ENCODE measurements around the gene C16orf96. TPM values are rescaled to one million over a fixed set of nuclear protein-coding genes. Genes with fewer than 3 reads are reported as not detected.

The C16orf96 gene
- total and polyA plus RNA-seq, 2 experiments from 2014 or later = not detected

GRCh38 chr16:4593086-4593485 is 36.9 kb downstream of the C16orf96 start:
- Histone ChIP-seq H3K79me2 (ENCODE audit: insufficient read depth) (no peaks in the 10 kb centered on the region), H4K20me1 (ENCODE audit: insufficient read depth) (no peaks in the 10 kb centered on the region), H3K27me3 (replicated peaks; ENCODE audit: insufficient read depth) (0 out of 2 replicates have a peak, but pooled peaks cover 5% of the 10 kb centered on the region), H3K9me2 (ENCODE audit: insufficient read depth) (no peaks in the 10 kb centered on the region), H3F3A (ENCODE audit: insufficient read depth) (no peaks in the 10 kb centered on the region), H3K9me3 (ENCODE audit: low read depth) (no peaks in the 10 kb centered on the region), H3K4me3 (no peak overlapping the region), H3K4me1 (ENCODE audit: insufficient read depth) (no peaks in the 10 kb centered on the region), H3K36me3 (ENCODE audit: low read depth) (no peaks in the 10 kb centered on the region), H2AFZ (no peak overlapping the region), H3K9ac (no peak overlapping the region), H3K27ac (no peak overlapping the region), H3K4me2 (ENCODE audit: unreplicated experiment) (no peak overlapping the region)
- TF ChIP-seq EZH2 (IDR thresholded peaks at IDR 0.05; ENCODE audit: insufficient read depth, poor library complexity, severe bottlenecking) (no peak), EZH2phosphoT487 (IDR thresholded peaks at IDR 0.05; ENCODE audit: insufficient read depth, low read depth) (no peak)
- DNase-seq = no peak
- in situ Hi-C loops (cut with MboI) = no loop called here
- WGBS, 2 experiments (ENCODE audit: low coverage in 1 of 2, low lambda C conversion rate in 2 of 2, missing lambda C conversion rate in 2 of 2) = 57 to 58% methylated on average over 16 of the region's 16 CpGs

- H3K27me3 ChIP-seq (replicated peaks; ENCODE audit: insufficient read depth) = 0 out of 2 replicates have a peak, but pooled peaks cover 11% of the 10 kb centered on the region
- no peaks in the 10 kb centered on the region for H3F3A ChIP-seq (ENCODE audit: insufficient read depth)
- in situ Hi-C loops (cut with MboI) = no loop called here
- no peaks in the 10 kb centered on the region for H3K9me3 ChIP-seq (ENCODE audit: low read depth)
- 74 to 76% methylated on average over 37 to 38 of the region's 38 CpGs for WGBS, 2 experiments (ENCODE audit: low coverage in 1 of 2, low lambda C conversion rate in 2 of 2, missing lambda C conversion rate in 2 of 2)
- TF ChIP-seq EZH2 (IDR thresholded peaks at IDR 0.05; ENCODE audit: insufficient read depth, poor library complexity, severe bottlenecking) = no peak
- TF ChIP-seq EZH2phosphoT487 (IDR thresholded peaks at IDR 0.05; ENCODE audit: insufficient read depth, low read depth) = no peak
- no peak overlapping the region for H3K9ac ChIP-seq
- H3K36me3 ChIP-seq (ENCODE audit: low read depth) = no peaks in the 10 kb centered on the region
- no peaks in the 10 kb centered on the region for H4K20me1 ChIP-seq (ENCODE audit: insufficient read depth)
- H3K9me2 ChIP-seq (ENCODE audit: insufficient read depth) = no peaks in the 10 kb centered on the region
- no peaks in the 10 kb centered on the region for H3K4me1 ChIP-seq (ENCODE audit: insufficient read depth)
- H3K79me2 ChIP-seq (ENCODE audit: insufficient read depth) = no peaks in the 10 kb centered on the region
- DNase-seq = no peak
- H3K27ac ChIP-seq = no peak overlapping the region
- no peak overlapping the region for H2AFZ ChIP-seq
- H3K4me2 ChIP-seq (ENCODE audit: unreplicated experiment) = no peak overlapping the region
- no peak overlapping the region for H3K4me3 ChIP-seq
These were observed 38.6 kb downstream of the C16orf96 start for GRCh38 chr16:4594433-4595410.

GRCh38 chr16:4597174-4597573 is 41.0 kb downstream of the C16orf96 start:
- no peak overlapping the region for H3K27ac ChIP-seq
- in situ Hi-C loops (cut with MboI) = no loop called here
- H3K79me2 ChIP-seq (ENCODE audit: insufficient read depth) = no peaks in the 10 kb centered on the region
- H3K4me2 ChIP-seq (ENCODE audit: unreplicated experiment) = no peak overlapping the region
- H3K27me3 ChIP-seq (replicated peaks; ENCODE audit: insufficient read depth) = peaks cover 11% of the 10 kb centered on the region; the same call in 1 of the 2 replicates
- H3K9ac ChIP-seq = no peak overlapping the region
- no peaks in the 10 kb centered on the region for H3K9me2 ChIP-seq (ENCODE audit: insufficient read depth)
- 63% methylated on average over 9 of the region's 9 CpGs for WGBS, 2 experiments (ENCODE audit: low coverage in 1 of 2, low lambda C conversion rate in 2 of 2, missing lambda C conversion rate in 2 of 2)
- H3F3A ChIP-seq (ENCODE audit: insufficient read depth) = no peaks in the 10 kb centered on the region
- H3K9me3 ChIP-seq (ENCODE audit: low read depth) = no peaks in the 10 kb centered on the region
- TF ChIP-seq EZH2 (IDR thresholded peaks at IDR 0.05; ENCODE audit: insufficient read depth, poor library complexity, severe bottlenecking) (no peak), EZH2phosphoT487 (IDR thresholded peaks at IDR 0.05; ENCODE audit: insufficient read depth, low read depth) (no peak)
- H3K4me1 ChIP-seq (ENCODE audit: insufficient read depth) = no peaks in the 10 kb centered on the region
- DNase-seq = no peak
- H2AFZ ChIP-seq = no peak overlapping the region
- H3K36me3 ChIP-seq (ENCODE audit: low read depth) = no peaks in the 10 kb centered on the region
- H4K20me1 ChIP-seq (ENCODE audit: insufficient read depth) = no peaks in the 10 kb centered on the region
- no peak overlapping the region for H3K4me3 ChIP-seq

- no peak overlapping the region for H3K4me3 ChIP-seq
- whole genome bisulfite sequencing, 2 experiments (ENCODE audit: low coverage in 1 of 2, low lambda C conversion rate in 2 of 2, missing lambda C conversion rate in 2 of 2) = 91 to 92% methylated on average over 8 to 10 of the region's 10 CpGs
- no peak overlapping the region for H3K27ac ChIP-seq
- no peak overlapping the region for H3K9ac ChIP-seq
- DNase-seq = no peak
- H3K9me2 ChIP-seq (ENCODE audit: insufficient read depth) = no peaks in the 10 kb centered on the region
- no peaks in the 10 kb centered on the region for H3K36me3 ChIP-seq (ENCODE audit: low read depth)
- H4K20me1 ChIP-seq (ENCODE audit: insufficient read depth) = no peaks in the 10 kb centered on the region
- H3K9me3 ChIP-seq (ENCODE audit: low read depth) = no peaks in the 10 kb centered on the region
- no peaks in the 10 kb centered on the region for H3K79me2 ChIP-seq (ENCODE audit: insufficient read depth)
- no peaks in the 10 kb centered on the region for H3F3A ChIP-seq (ENCODE audit: insufficient read depth)
- H3K4me1 ChIP-seq (ENCODE audit: insufficient read depth) = no peaks in the 10 kb centered on the region
- TF ChIP-seq EZH2phosphoT487 (IDR thresholded peaks at IDR 0.05; ENCODE audit: insufficient read depth, low read depth) (no peak), EZH2 (IDR thresholded peaks at IDR 0.05; ENCODE audit: insufficient read depth, poor library complexity, severe bottlenecking) (no peak)
- peaks cover 11% of the 10 kb centered on the region; the same call in 1 of the 2 replicates for H3K27me3 ChIP-seq (replicated peaks; ENCODE audit: insufficient read depth)
- in situ Hi-C loops (cut with MboI) = no loop called here
- H2AFZ ChIP-seq = no peak overlapping the region
- H3K4me2 ChIP-seq (ENCODE audit: unreplicated experiment) = no peak overlapping the region
These were observed 42.9 kb downstream of the C16orf96 start for GRCh38 chr16:4599037-4599436.

All from GM23248 (cell line).